Thoracic aorta (tissue), 2 donors: ENCODE results near the gene UROC1. TPM values are rescaled to one million over a fixed set of nuclear protein-coding genes. Genes with fewer than 3 reads are reported as not detected.

Experiments
- ATAC-seq: fragments of 150-250 bp; one replicate; pipeline ENCODE4 v1.8.0; 2017; ENCODE audit warnings: low read depth; ENCODE audit not compliant: insufficient number of reproducible peaks, low FRiP score
- DNase-seq: peaks from one replicate; pipeline ENCODE4 v3.0.0-alpha.2; 2020; ENCODE audit warnings: low spot score
- H3K27ac ChIP-seq, 2 donors: fragments of 200-600 bp; sonication (generic); 1 replicate in 1 of 2; 2 replicates in 1 of 2; pipeline ENCODE4 v1.5.1; 2016; ENCODE audit warnings: mild to moderate bottlenecking in 2 of 2, moderate library complexity in 2 of 2
- H3K27me3 ChIP-seq: fragments of 200-600 bp; sonication (generic); replicated peaks from 2 replicates; pipeline ENCODE4 v1.6.0; 2016; ENCODE audit warnings: mild to moderate bottlenecking; ENCODE audit not compliant: insufficient read depth
- H3K36me3 ChIP-seq: fragments of 200-600 bp; sonication (generic); one replicate; pipeline ENCODE4 v1.5.1; 2016
- H3K4me1 ChIP-seq, 2 donors: fragments of 200-600 bp; sonication (generic); 1 replicate in 1 of 2; 2 replicates in 1 of 2; pipeline versions ENCODE4 v1.5.1 to v1.6.0; 2016; ENCODE audit warnings: low read depth in 2 of 2, mild to moderate bottlenecking in 1 of 2; ENCODE audit not compliant: control insufficient read depth in 1 of 2
- H3K4me3 ChIP-seq: fragments of 200-600 bp; sonication (generic); 2 replicates; pipeline ENCODE4 v1.5.1; 2016; ENCODE audit warnings: mild to moderate bottlenecking
- H3K9me3 ChIP-seq: fragments of 200-600 bp; sonication (generic); 2 replicates; pipeline ENCODE4 v1.5.1; 2016
- CTCF ChIP-seq: fragments of 200-600 bp; sonication (generic); IDR thresholded peaks from one replicate; pipeline ENCODE4 v1.5.1; 2019; ENCODE audit warnings: antibody characterized with exemption
- total RNA-seq, 2 donors: library from RNA; depleted of rRNA; stranded (reverse); fragments of >200 nt; gene quantifications; one replicate each; pipeline versions ENCODE4 v1.1.0 to v1.2.3, GENCODE V29; 2016

UROC1 gene
- total RNA-seq, 2 donors from 2014 or later, result not detected

GRCh38 chr3:126496894-126497850 is 20.4 kb downstream of the UROC1 start:
- Histone ChIP-seq H3K36me3 (no peaks in the 10 kb centered on the region), H3K27ac (no peak overlapping the region), H3K27me3 (no peaks in the 10 kb centered on the region), H3K4me1 (no peaks in the 10 kb centered on the region), H3K9me3 (no peaks in the 10 kb centered on the region), H3K4me3 (no peak overlapping the region)
- ATAC-seq (no peak), DNase-seq (no peak)
- TF ChIP-seq CTCF, result no peak

GRCh38 chr3:126495786-126496185 is 21.8 kb downstream of the UROC1 start:
- no peak for TF ChIP-seq CTCF
- Histone ChIP-seq H3K36me3 (no peaks in the 10 kb centered on the region), H3K27ac (no peak overlapping the region)

GRCh38 chr3:126494970-126495230 is 22.7 kb downstream of the UROC1 start:
- Histone ChIP-seq H3K36me3 (no peaks in the 10 kb centered on the region), H3K4me1 (no peaks in the 10 kb centered on the region), H3K4me3 (no peak overlapping the region), H3K27ac (no peak overlapping the region), H3K9me3 (no peaks in the 10 kb centered on the region), H3K27me3 (no peaks in the 10 kb centered on the region)
- ATAC-seq (no peak), DNase-seq (no peak)
- no peak for TF ChIP-seq CTCF

More at GRCh38 chr3:126495786-126496185, 21.8 kb downstream of the UROC1 start:
- no peak for DNase-seq
- no peaks in the 10 kb centered on the region for H3K4me1 ChIP-seq
- no peaks in the 10 kb centered on the region for H3K9me3 ChIP-seq
- ATAC-seq, result no peak
- no peaks in the 10 kb centered on the region for H3K27me3 ChIP-seq
- H3K4me3 ChIP-seq, result no peak overlapping the region

GRCh38 chr3:126494204-126494969 is 23.2 kb downstream of the UROC1 start:
- Histone ChIP-seq H3K9me3 (no peaks in the 10 kb centered on the region), H3K27ac (no peak overlapping the region), H3K4me1 (no peaks in the 10 kb centered on the region), H3K4me3 (no peak overlapping the region), H3K27me3 (no peaks in the 10 kb centered on the region), H3K36me3 (no peaks in the 10 kb centered on the region)
- TF ChIP-seq CTCF, result no peak
- no peak for ATAC-seq
- DNase-seq, result no peak

GRCh38 chr3:126493739-126494138 is 23.8 kb downstream of the UROC1 start:
- Histone ChIP-seq H3K9me3 (no peaks in the 10 kb centered on the region), H3K36me3 (no peaks in the 10 kb centered on the region), H3K4me1 (no peaks in the 10 kb centered on the region), H3K27me3 (no peaks in the 10 kb centered on the region), H3K27ac (no peak overlapping the region), H3K4me3 (no peak overlapping the region)
- no peak for DNase-seq
- no peak for ATAC-seq
- TF ChIP-seq CTCF, result no peak
